ENCODE measurements around the gene PROCA1. TPM values are rescaled to one million over a fixed set of nuclear protein-coding genes. Genes with fewer than 3 reads are reported as not detected.

PROCA1 gene
- total RNA-seq, 1 experiment from 2014 or later = 4.4 TPM

DNA sequence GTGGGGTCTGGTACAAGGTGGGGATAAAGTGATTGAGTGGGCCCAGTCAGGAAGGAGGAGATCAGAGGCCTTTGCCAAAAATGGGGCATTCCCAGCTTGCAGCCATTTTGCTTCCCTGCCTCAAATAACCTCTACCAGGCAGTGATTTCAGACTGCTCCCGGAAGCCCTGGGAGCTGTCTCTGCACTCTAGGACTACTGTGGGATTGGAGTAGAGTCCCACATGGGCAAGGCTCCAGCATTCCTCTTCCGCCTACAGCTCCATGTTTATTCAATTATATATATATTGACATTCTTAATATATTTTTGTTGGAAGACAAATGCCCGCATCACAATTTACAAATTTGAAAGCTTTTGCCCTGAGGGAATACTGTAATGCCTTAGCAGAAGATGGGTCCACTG, 36.2 kb downstream of the PROCA1 start:
- Mint-ChIP-seq H3K4me3 (ENCODE audit: unreplicated experiment) (no peak overlapping the region), H3K27ac (ENCODE audit: unreplicated experiment) (no peak overlapping the region), H3K36me3 (ENCODE audit: insufficient read depth, unreplicated experiment) (peaks cover 98% of the 10 kb centered on the region), H3K9me3 (ENCODE audit: unreplicated experiment) (no peaks in the 10 kb centered on the region), H3K27me3 (ENCODE audit: insufficient read depth, unreplicated experiment) (no peaks in the 10 kb centered on the region), H3K4me1 (ENCODE audit: low read depth, unreplicated experiment) (no peaks in the 10 kb centered on the region)
- no TSS peak for BruUV-seq (replicated peaks)
- POLR2A ChIA-PET = interaction anchor here (0.9 to 1.1 kb wide), 2 partner anchors 13 to 30 kb away, joined by 3 to 5 read pairs; partner anchors contain the start of genes BLTP2, SDF2 and SUPT6H
- Histone ChIP-seq H3K36me3 (ENCODE audit: control insufficient read depth, insufficient read depth, low read length) (peaks cover 18% of the 10 kb centered on the region), H3K4me1 (no peaks in the 10 kb centered on the region), H3K9me3 (no peaks in the 10 kb centered on the region), H3K27me3 (replicated peaks; ENCODE audit: control insufficient read depth, insufficient read depth, low read length) (no peaks in the 10 kb centered on the region), H3K4me3 (ENCODE audit: low read depth, low read length) (no peak overlapping the region)
- TF ChIP-seq, protein P1, sequence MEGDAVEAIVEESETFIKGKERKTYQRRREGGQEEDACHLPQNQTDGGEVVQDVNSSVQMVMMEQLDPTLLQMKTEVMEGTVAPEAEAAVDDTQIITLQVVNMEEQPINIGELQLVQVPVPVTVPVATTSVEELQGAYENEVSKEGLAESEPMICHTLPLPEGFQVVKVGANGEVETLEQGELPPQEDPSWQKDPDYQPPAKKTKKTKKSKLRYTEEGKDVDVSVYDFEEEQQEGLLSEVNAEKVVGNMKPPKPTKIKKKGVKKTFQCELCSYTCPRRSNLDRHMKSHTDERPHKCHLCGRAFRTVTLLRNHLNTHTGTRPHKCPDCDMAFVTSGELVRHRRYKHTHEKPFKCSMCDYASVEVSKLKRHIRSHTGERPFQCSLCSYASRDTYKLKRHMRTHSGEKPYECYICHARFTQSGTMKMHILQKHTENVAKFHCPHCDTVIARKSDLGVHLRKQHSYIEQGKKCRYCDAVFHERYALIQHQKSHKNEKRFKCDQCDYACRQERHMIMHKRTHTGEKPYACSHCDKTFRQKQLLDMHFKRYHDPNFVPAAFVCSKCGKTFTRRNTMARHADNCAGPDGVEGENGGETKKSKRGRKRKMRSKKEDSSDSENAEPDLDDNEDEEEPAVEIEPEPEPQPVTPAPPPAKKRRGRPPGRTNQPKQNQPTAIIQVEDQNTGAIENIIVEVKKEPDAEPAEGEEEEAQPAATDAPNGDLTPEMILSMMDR (IDR thresholded peaks at IDR 0.05; ENCODE audit: insufficient read depth in 1 of 2, low read depth in 1 of 2, low read length in 1 of 2, severe bottlenecking in 1 of 2, unreplicated experiment in 1 of 2) = no peak
- intact Hi-C loops (cut with micrococcal nuclease; ENCODE audit: unreplicated experiment) = no loop called here
- DNase-seq = no peak
- CTCF ChIA-PET = interaction anchor here (0.7 to 2.1 kb wide), 3 partner anchors 28 to 57 kb away, joined by 3 to 11 read pairs (median 8); partner anchors contain the start of gene BLTP2

DNA sequence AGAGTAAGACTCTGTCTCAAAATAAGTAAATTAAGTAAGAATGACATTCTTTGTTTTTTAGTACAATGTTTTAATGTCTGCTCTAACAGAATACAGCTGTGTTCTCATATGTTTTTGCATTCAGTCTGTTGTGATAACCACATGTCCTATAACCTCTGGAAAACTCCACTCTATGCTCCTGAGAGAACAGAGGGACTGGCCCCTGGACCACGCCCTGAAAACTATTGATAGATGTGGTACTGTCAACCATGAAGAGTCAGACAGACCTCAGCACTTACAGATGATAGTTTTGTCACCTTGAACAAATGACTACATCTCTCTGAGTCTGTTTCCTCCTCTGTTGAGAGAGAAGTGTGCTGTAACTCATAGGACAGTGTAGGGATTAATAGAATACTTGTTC, 41.8 kb downstream of the PROCA1 start:
- H3K4me1 Mint-ChIP-seq (ENCODE audit: low read depth, unreplicated experiment) = peaks cover 4% of the 10 kb centered on the region
- no peaks in the 10 kb centered on the region for H3K9me3 Mint-ChIP-seq (ENCODE audit: unreplicated experiment)
- TF ChIP-seq, protein P1 (IDR thresholded peaks at IDR 0.05; ENCODE audit: insufficient read depth in 1 of 2, low read depth in 1 of 2, low read length in 1 of 2, severe bottlenecking in 1 of 2, unreplicated experiment in 1 of 2) = no peak
- no peaks in the 10 kb centered on the region for H3K4me1 ChIP-seq
- DNase-seq = no peak
- BruUV-seq (replicated peaks) = no TSS peak
- H3K27ac Mint-ChIP-seq (ENCODE audit: unreplicated experiment) = no peak overlapping the region
- H3K4me3 Mint-ChIP-seq (ENCODE audit: unreplicated experiment) = no peak overlapping the region
- H3K27me3 ChIP-seq (replicated peaks; ENCODE audit: control insufficient read depth, insufficient read depth, low read length) = no peaks in the 10 kb centered on the region
- peaks cover 60% of the 10 kb centered on the region for H3K36me3 Mint-ChIP-seq (ENCODE audit: insufficient read depth, unreplicated experiment)
- POLR2A ChIA-PET = no interaction called here
- no peak overlapping the region for H3K4me3 ChIP-seq (ENCODE audit: low read depth, low read length)
- no peaks in the 10 kb centered on the region for H3K9me3 ChIP-seq
- CTCF ChIA-PET = no interaction called here
- no peaks in the 10 kb centered on the region for H3K27me3 Mint-ChIP-seq (ENCODE audit: insufficient read depth, unreplicated experiment)
- peaks cover 3% of the 10 kb centered on the region for H3K36me3 ChIP-seq (ENCODE audit: control insufficient read depth, insufficient read depth, low read length)
- intact Hi-C loops (cut with micrococcal nuclease; ENCODE audit: unreplicated experiment) = no loop called here

DNA sequence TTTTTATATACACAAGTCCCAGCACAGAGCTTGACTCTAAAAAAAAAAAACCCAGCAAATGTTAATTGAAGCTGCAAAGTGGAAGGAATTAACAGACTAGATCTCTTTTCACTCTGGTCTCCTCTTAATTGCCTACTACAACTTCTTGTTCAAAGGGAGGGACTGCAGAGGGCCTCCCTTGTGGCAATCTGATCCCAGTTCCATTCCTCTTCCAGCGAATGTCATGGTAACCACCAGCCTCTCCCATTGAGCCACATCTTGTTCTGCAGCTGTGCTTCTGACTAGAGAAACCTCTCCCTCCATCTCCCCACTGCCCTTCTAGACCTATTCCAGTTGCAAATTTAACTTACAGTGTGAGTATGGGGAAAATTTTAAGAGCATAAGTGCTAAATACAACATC, 43.8 kb downstream of the PROCA1 start:
- Mint-ChIP-seq H3K9me3 (ENCODE audit: unreplicated experiment) (no peaks in the 10 kb centered on the region), H3K36me3 (ENCODE audit: insufficient read depth, unreplicated experiment) (peaks cover 59% of the 10 kb centered on the region), H3K27me3 (ENCODE audit: insufficient read depth, unreplicated experiment) (no peaks in the 10 kb centered on the region), H3K27ac (ENCODE audit: unreplicated experiment) (no peak overlapping the region), H3K4me1 (ENCODE audit: low read depth, unreplicated experiment) (peaks cover 24% of the 10 kb centered on the region), H3K4me3 (ENCODE audit: unreplicated experiment) (no peak overlapping the region)
- Histone ChIP-seq H3K9me3 (no peaks in the 10 kb centered on the region), H3K27me3 (replicated peaks; ENCODE audit: control insufficient read depth, insufficient read depth, low read length) (no peaks in the 10 kb centered on the region), H3K4me3 (ENCODE audit: low read depth, low read length) (no peak overlapping the region), H3K36me3 (ENCODE audit: control insufficient read depth, insufficient read depth, low read length) (peaks cover 2% of the 10 kb centered on the region), H3K4me1 (peaks cover 5% of the 10 kb centered on the region; the same call in 1 of the 2 replicates)
- ChIA-PET POLR2A (no interaction called here), CTCF (no interaction called here)
- intact Hi-C loops (cut with micrococcal nuclease; ENCODE audit: unreplicated experiment) = no loop called here
- TF ChIP-seq, protein P1 (IDR thresholded peaks at IDR 0.05; ENCODE audit: insufficient read depth in 1 of 2, low read depth in 1 of 2, low read length in 1 of 2, severe bottlenecking in 1 of 2, unreplicated experiment in 1 of 2) = no peak
- DNase-seq = no peak
- BruUV-seq (replicated peaks) = no TSS peak

Data from Caco-2 (cell line).